ENCODE results near the gene NCOA1.

Gene NCOA1

GRCh38 chr2:24711865-24712264, 220.8 kb downstream of the NCOA1 start:
- DNase-seq, result no peak

GRCh38 chr2:24712296-24712695, 221.2 kb downstream of the NCOA1 start:
- no peak for DNase-seq

GRCh38 chr2:24717263-24717951, 226.4 kb downstream of the NCOA1 start:
- DNase-seq, result no peak

- no peak for DNase-seq
Measured at GRCh38 chr2:24720310-24720709, 229.3 kb downstream of the NCOA1 start.

GRCh38 chr2:24721470-24721869, 230.4 kb downstream of the NCOA1 start:
- DNase-seq, result no peak

GRCh38 chr2:24722141-24722790, 231.2 kb downstream of the NCOA1 start:
- DNase-seq, result no peak

GRCh38 chr2:24723191-24723590, 232.1 kb downstream of the NCOA1 start:
- DNase-seq, result no peak

GRCh38 chr2:24723665-24724064, 232.6 kb downstream of the NCOA1 start:
- no peak for DNase-seq

GRCh38 chr2:24724111-24724775, 233.2 kb downstream of the NCOA1 start:
- DNase-seq, result no peak

- DNase-seq, result no peak
Measured at GRCh38 chr2:24725956-24726355, 234.9 kb downstream of the NCOA1 start.

GRCh38 chr2:24730481-24730880, 239.4 kb downstream of the NCOA1 start:
- DNase-seq, result no peak

GRCh38 chr2:24731040-24731439, 240.0 kb downstream of the NCOA1 start:
- no peak for DNase-seq

- no peak for DNase-seq
Measured at GRCh38 chr2:24731923-24732322, 240.9 kb downstream of the NCOA1 start.

- DNase-seq, result no peak
Measured at GRCh38 chr2:24734741-24735140, 243.7 kb downstream of the NCOA1 start.

GRCh38 chr2:24739354-24740025, 248.4 kb downstream of the NCOA1 start:
- DNase-seq, result peak; percentile 36

GRCh38 chr2:24740142-24740541, 249.1 kb downstream of the NCOA1 start:
- DNase-seq, result no peak

- DNase-seq, result no peak
Measured at GRCh38 chr2:24742730-24743129, 251.7 kb downstream of the NCOA1 start.

GRCh38 chr2:24743924-24744323, 252.9 kb downstream of the NCOA1 start:
- DNase-seq, result peak; percentile 14

GRCh38 chr2:24744356-24744755, 253.3 kb downstream of the NCOA1 start:
- DNase-seq, result no peak

GRCh38 chr2:24745825-24746224, 254.8 kb downstream of the NCOA1 start:
- no peak for DNase-seq

GRCh38 chr2:24747299-24747698, 256.2 kb downstream of the NCOA1 start:
- DNase-seq, result no peak

- no peak for DNase-seq
Measured at GRCh38 chr2:24749069-24749691, 258.1 kb downstream of the NCOA1 start.
